Keratinocyte (primary cell): ENCODE data around the gene ITIH5.
"Not testable (repeated sequence)": the region's sequence is repeated elsewhere in the genome, so short reads cannot be mapped to it uniquely, and the experiment has no call there.

Source experiments
- EZH2 ChIP-seq: IDR thresholded peaks from one replicate; pipeline ENCODE4 v1.6.1; 2012; ENCODE audit warnings: inconsistent platforms, mild to moderate bottlenecking, low read length, moderate library complexity
- TF ChIP-seq, protein P1 (sequence below), 3 experiments: IDR thresholded peaks in 1 of 3; conservative IDR thresholded peaks in 1 of 3; optimal IDR thresholded peaks in 1 of 3; 2 replicates in 2 of 3; 3 replicates in 1 of 3; pipeline versions ENCODE3 to v1.5.1; 2011; ENCODE audit warnings: low read length in 3 of 3, mild to moderate bottlenecking in 3 of 3, moderate library complexity in 2 of 3, control low read depth in 1 of 3, inconsistent platforms in 1 of 3; ENCODE audit not compliant: insufficient read depth in 2 of 3; ENCODE audit errors: extremely low read depth in 1 of 3

DNA sequence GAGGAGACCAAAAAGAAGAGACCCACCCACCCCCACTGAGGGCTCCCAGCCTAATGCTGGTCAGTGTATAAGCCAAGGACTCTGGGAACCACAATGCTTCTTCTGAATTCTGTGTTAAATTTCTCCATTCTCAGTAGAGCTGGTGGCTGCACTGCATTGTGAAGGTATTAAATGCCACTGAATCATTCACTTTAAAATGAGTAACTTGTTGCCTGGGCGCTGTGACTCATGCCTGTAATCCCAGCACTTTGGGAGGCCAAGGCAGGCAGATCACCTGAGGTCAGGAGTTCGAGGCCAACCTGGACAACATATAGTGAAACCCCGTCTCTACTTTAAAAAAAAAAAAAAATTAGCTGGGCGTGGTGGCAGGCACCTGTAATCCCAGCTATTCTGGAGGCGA is 13.3 kb upstream of the ITIH5 start:
- TF ChIP-seq, protein P1, sequence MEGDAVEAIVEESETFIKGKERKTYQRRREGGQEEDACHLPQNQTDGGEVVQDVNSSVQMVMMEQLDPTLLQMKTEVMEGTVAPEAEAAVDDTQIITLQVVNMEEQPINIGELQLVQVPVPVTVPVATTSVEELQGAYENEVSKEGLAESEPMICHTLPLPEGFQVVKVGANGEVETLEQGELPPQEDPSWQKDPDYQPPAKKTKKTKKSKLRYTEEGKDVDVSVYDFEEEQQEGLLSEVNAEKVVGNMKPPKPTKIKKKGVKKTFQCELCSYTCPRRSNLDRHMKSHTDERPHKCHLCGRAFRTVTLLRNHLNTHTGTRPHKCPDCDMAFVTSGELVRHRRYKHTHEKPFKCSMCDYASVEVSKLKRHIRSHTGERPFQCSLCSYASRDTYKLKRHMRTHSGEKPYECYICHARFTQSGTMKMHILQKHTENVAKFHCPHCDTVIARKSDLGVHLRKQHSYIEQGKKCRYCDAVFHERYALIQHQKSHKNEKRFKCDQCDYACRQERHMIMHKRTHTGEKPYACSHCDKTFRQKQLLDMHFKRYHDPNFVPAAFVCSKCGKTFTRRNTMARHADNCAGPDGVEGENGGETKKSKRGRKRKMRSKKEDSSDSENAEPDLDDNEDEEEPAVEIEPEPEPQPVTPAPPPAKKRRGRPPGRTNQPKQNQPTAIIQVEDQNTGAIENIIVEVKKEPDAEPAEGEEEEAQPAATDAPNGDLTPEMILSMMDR (optimal IDR thresholded peaks at IDR 0.05 in 1 of 3, IDR thresholded peaks at IDR 0.05 in 1 of 3, conservative IDR thresholded peaks at IDR 0.05 in 1 of 3; ENCODE audit: extremely low read depth in 1 of 3, insufficient read depth in 2 of 3, low read length in 3 of 3) = not testable (repeated sequence)
- not testable (repeated sequence) for TF ChIP-seq EZH2
